Measurements from ENCODE around the gene ESR1. TPM values are rescaled to one million over a fixed set of nuclear protein-coding genes. Genes with fewer than 3 reads are reported as not detected.

The ESR1 gene
- total and polyA plus RNA-seq, 9 of the 15 experiments (the other 6 are each of a cell fraction or from before 2014, with no cell fraction given), result 0.03 to 0.27 (median 0.08) TPM; not detected in 1

GRCh38 chr6:152050451-152051195 lies 243.1 kb downstream of the ESR1 start:
- BruUV-seq (replicated peaks), result no TSS peak
- no peaks in the 10 kb centered on the region for H3K4me1 ChIP-seq (replicated peaks in 1 of 2; ENCODE audit: control insufficient read depth in 2 of 2, insufficient read depth in 2 of 2, low read length in 2 of 2)
- no peak overlapping the region for H3K9ac ChIP-seq (ENCODE audit: insufficient read depth in 1 of 2, low read depth in 2 of 2, low read length in 2 of 2)
- POLR2A ChIA-PET, result no interaction called here
- H3K9me3 ChIP-seq (replicated peaks; ENCODE audit: control insufficient read depth, insufficient read depth, low read depth, low read length), result no peaks in the 10 kb centered on the region
- FAIRE-seq (no peak), DNase-seq (ENCODE audit: extremely low read depth in 1 of 4, low spot score in 3 of 4) (no peak), ATAC-seq (no peak)
- intact Hi-C loops (cut with micrococcal nuclease) (no loop called here), in situ Hi-C loops (cut with MboI) (no loop called here)
- no peaks in the 10 kb centered on the region for H3K79me2 ChIP-seq (ENCODE audit: control insufficient read depth, insufficient read depth, low read length)
- 0% methylated on average over 4 of the region's 4 CpGs for WGBS (ENCODE audit: insufficient coverage, low coverage, missing lambda C conversion rate)
- no peaks in the 10 kb centered on the region for H3K36me3 ChIP-seq (ENCODE audit: control insufficient read depth, insufficient read depth, low read length)
- CTCF ChIA-PET (ENCODE audit: low intra/inter-chr PET ratio), result no interaction called here
- H3K27ac ChIP-seq (ENCODE audit: extremely low read depth, low read depth, low read length), result no peak overlapping the region
- TF ChIP-seq DEAF1 (CRISPR knock-in tag; IDR thresholded peaks at IDR 0.05), result no peak
- no peak for TF ChIP-seq GTF2E2 (tag; IDR thresholded peaks at IDR 0.05)
- TF ChIP-seq HDAC1 (IDR thresholded peaks at IDR 0.05), result no peak
- TF ChIP-seq TAF15 (IDR thresholded peaks at IDR 0.05; ENCODE audit: low read depth, low read length), result no peak
- no peak overlapping the region for H3K4me2 ChIP-seq (ENCODE audit: insufficient read depth, low read length)
- no peak overlapping the region for H2AFZ ChIP-seq (ENCODE audit: low read depth, low read length)
- H3K9me1 ChIP-seq (ENCODE audit: control insufficient read depth, insufficient read depth, low read length), result no peaks in the 10 kb centered on the region
- no peak overlapping the region for H3K4me3 ChIP-seq
- H3K27me3 ChIP-seq (ENCODE audit: control insufficient read depth in 2 of 2, insufficient read depth in 2 of 2, low read length in 2 of 2), result no peaks in the 10 kb centered on the region
- H4K20me1 ChIP-seq (replicated peaks; ENCODE audit: control insufficient read depth, insufficient read depth, low read length), result no peaks in the 10 kb centered on the region
